Measurements from ENCODE around the gene TFPT. TPM values are rescaled to one million over a fixed set of nuclear protein-coding genes. Genes with fewer than 3 reads are reported as not detected.

TFPT gene
- total RNA-seq, 1 experiment from 2014 or later, result 34.2 TPM

- CTCF ChIA-PET, result interaction anchor here (1.0 to 1.7 kb wide), 9 partner anchors 14 to 345 kb away, joined by 3 to 12 read pairs (median 3); partner anchors contain the start of genes LENG1, MBOAT7, PRKCG and PRPF31
- Mint-ChIP-seq H3K4me3 (ENCODE audit: low read depth, unreplicated experiment) (peak within 1 kb of the TSS; percentile 84), H3K4me1 (ENCODE audit: low read depth, unreplicated experiment) (peaks cover 34% of the 10 kb centered on the region), H3K27me3 (ENCODE audit: unreplicated experiment) (peaks cover 13% of the 10 kb centered on the region), H3K9me3 (ENCODE audit: low read depth, unreplicated experiment) (peaks cover 3% of the 10 kb centered on the region), H3K27ac (ENCODE audit: unreplicated experiment) (peak within 1 kb of the TSS; percentile 97), H3K36me3 (ENCODE audit: insufficient read depth, unreplicated experiment) (peaks cover 69% of the 10 kb centered on the region)
- BruUV-seq (replicated peaks), result no TSS peak
- intact Hi-C loops (cut with micrococcal nuclease; ENCODE audit: unreplicated experiment), result loop anchor here (1.0 kb wide), 1 partner anchor 21 kb away; the partner anchor contains the start of gene LENG1
- DNase-seq, result peak; percentile 46
- TF ChIP-seq CTCF (IDR thresholded peaks at IDR 0.05; ENCODE audit: unreplicated experiment), result peak; percentile 36
These were observed 22.4 kb upstream of the TFPT start, which contains the start of gene CNOT3 for GRCh38 chr19:54137699-54138488. TSS of gene CNOT3 (plus strand) at chr19:54137762. CDS start at chr19:54142979, 5,217 bp downstream.

- peak; percentile 100 for DNase-seq
- peaks cover 61% of the 10 kb centered on the region for H3K36me3 Mint-ChIP-seq (ENCODE audit: insufficient read depth, unreplicated experiment)
- no TSS peak for BruUV-seq (replicated peaks)
- H3K9me3 Mint-ChIP-seq (ENCODE audit: low read depth, unreplicated experiment), result peaks cover 3% of the 10 kb centered on the region
- peak overlapping the region; percentile 84 for H3K4me3 Mint-ChIP-seq (ENCODE audit: low read depth, unreplicated experiment)
- no peak for TF ChIP-seq CTCF (IDR thresholded peaks at IDR 0.05; ENCODE audit: unreplicated experiment)
- peak overlapping the region; percentile 96 for H3K27ac Mint-ChIP-seq (ENCODE audit: unreplicated experiment)
- peaks cover 32% of the 10 kb centered on the region for H3K4me1 Mint-ChIP-seq (ENCODE audit: low read depth, unreplicated experiment)
- CTCF ChIA-PET, result interaction anchor here (0.5 to 1.7 kb wide), 16 partner anchors 10 to 344 kb away, joined by 3 to 12 read pairs (median 4); partner anchors contain the start of genes LENG1, MBOAT7, PRKCG and PRPF31
- H3K27me3 Mint-ChIP-seq (ENCODE audit: unreplicated experiment), result peaks cover 13% of the 10 kb centered on the region
- intact Hi-C loops (cut with micrococcal nuclease; ENCODE audit: unreplicated experiment), result loop anchor here (1.0 kb wide), 1 partner anchor 22 kb away; the partner anchor contains the start of gene LENG1
These were observed 21.6 kb upstream of the TFPT start for GRCh38 chr19:54136864-54137698.

GRCh38 chr19:54136086-54136863 is 20.8 kb upstream of the TFPT start:
- peak overlapping the region; percentile 96 for H3K27ac Mint-ChIP-seq (ENCODE audit: unreplicated experiment)
- no peak for DNase-seq
- peaks cover 13% of the 10 kb centered on the region for H3K27me3 Mint-ChIP-seq (ENCODE audit: unreplicated experiment)
- no peak for TF ChIP-seq CTCF (IDR thresholded peaks at IDR 0.05; ENCODE audit: unreplicated experiment)
- H3K36me3 Mint-ChIP-seq (ENCODE audit: insufficient read depth, unreplicated experiment), result peaks cover 59% of the 10 kb centered on the region
- intact Hi-C loops (cut with micrococcal nuclease; ENCODE audit: unreplicated experiment), result no loop called here
- peaks cover 26% of the 10 kb centered on the region for H3K4me1 Mint-ChIP-seq (ENCODE audit: low read depth, unreplicated experiment)
- H3K9me3 Mint-ChIP-seq (ENCODE audit: low read depth, unreplicated experiment), result peaks cover 3% of the 10 kb centered on the region
- peak overlapping the region; percentile 84 for H3K4me3 Mint-ChIP-seq (ENCODE audit: low read depth, unreplicated experiment)
- TSS peak; percentile 95 for BruUV-seq (replicated peaks)
- CTCF ChIA-PET, result interaction anchor here (0.5 to 1.7 kb wide), 8 partner anchors 10 to 343 kb away, joined by 3 to 12 read pairs (median 6); partner anchors contain the start of genes LENG1, MBOAT7, PRPF31 and TFPT

All from Calu3 (cell line).